Retinal pigment epithelial cell (primary cell): ENCODE results near the gene SDF4.

ENCODE experiments used
- DNase-seq: peaks from one replicate; pipeline ENCODE4 v3.0.0-alpha.2; 2010; ENCODE audit warnings: low read depth
- H3K4me3 ChIP-seq: 2 replicates; pipeline ENCODE4 v1.5.1; 2011; ENCODE audit warnings: mild to moderate bottlenecking, low read length, control low read depth, moderate library complexity
- CTCF ChIP-seq: conservative IDR thresholded peaks from 2 replicates; pipeline ENCODE4 v1.5.1; 2011; ENCODE audit warnings: low read depth, low read length, control low read depth, inconsistent platforms

The SDF4 gene

GRCh38 chr1:1245817-1246576 is 14.2 kb upstream of the SDF4 start:
- H3K4me3 ChIP-seq = no peak overlapping the region
- no peak for DNase-seq
- TF ChIP-seq CTCF = no peak

GRCh38 chr1:1245178-1245816 is 13.5 kb upstream of the SDF4 start:
- no peak for TF ChIP-seq CTCF
- DNase-seq = no peak
- H3K4me3 ChIP-seq = no peak overlapping the region

- no peak for TF ChIP-seq CTCF
- no peak for DNase-seq
- H3K4me3 ChIP-seq = peak overlapping the region; percentile 3
These were observed 12.5 kb upstream of the SDF4 start for GRCh38 chr1:1244192-1244811.

- no peak for TF ChIP-seq CTCF
- peak overlapping the region; percentile 3 for H3K4me3 ChIP-seq
- DNase-seq = no peak
These were observed 12.0 kb upstream of the SDF4 start for GRCh38 chr1:1243807-1244191.

- no peak for DNase-seq
- no peak for TF ChIP-seq CTCF
- no peak overlapping the region for H3K4me3 ChIP-seq
These were observed 11.5 kb upstream of the SDF4 start for GRCh38 chr1:1243266-1243660.

- no peak for TF ChIP-seq CTCF
- no peak for DNase-seq
- H3K4me3 ChIP-seq = no peak overlapping the region
These were observed 10.9 kb upstream of the SDF4 start for GRCh38 chr1:1242461-1243265.
